Fibroblast of lung (primary cell): Measurements from ENCODE around the gene MBD1.

Source experiments
- CTCF ChIP-seq, 2 donors: IDR thresholded peaks in 1 of 2; conservative IDR thresholded peaks in 1 of 2; 1 replicate in 1 of 2; 2 replicates in 1 of 2; pipeline ENCODE4 v1.5.1; 2011 to 2012; ENCODE audit warnings: low read length in 2 of 2, control low read depth in 1 of 2, inconsistent platforms in 1 of 2, low read depth in 1 of 2, mild to moderate bottlenecking in 1 of 2
- EZH2 ChIP-seq: IDR thresholded peaks from 2 replicates; pipeline ENCODE4 v1.5.1; 2012; ENCODE audit warnings: low read length, control low read depth, mild to moderate bottlenecking; ENCODE audit errors: missing control alignments

- TF ChIP-seq CTCF (conservative IDR thresholded peaks at IDR 0.05 in 1 of 2, IDR thresholded peaks at IDR 0.05 in 1 of 2; ENCODE audit: low read depth in 1 of 2, low read length in 2 of 2) (no peak), EZH2 (no peak)
Observed at GRCh38 chr18:50330176-50330575, 48.9 kb upstream of the MBD1 start.
